Left forelimb (tissue), 1 donor: ENCODE data around the gene WNT7B.

Experiments
- DNase-seq: peaks from one replicate; pipeline ENCODE4 v3.0.0-alpha.2; 2018; ENCODE audit warnings: low spot score

Gene WNT7B

DNA sequence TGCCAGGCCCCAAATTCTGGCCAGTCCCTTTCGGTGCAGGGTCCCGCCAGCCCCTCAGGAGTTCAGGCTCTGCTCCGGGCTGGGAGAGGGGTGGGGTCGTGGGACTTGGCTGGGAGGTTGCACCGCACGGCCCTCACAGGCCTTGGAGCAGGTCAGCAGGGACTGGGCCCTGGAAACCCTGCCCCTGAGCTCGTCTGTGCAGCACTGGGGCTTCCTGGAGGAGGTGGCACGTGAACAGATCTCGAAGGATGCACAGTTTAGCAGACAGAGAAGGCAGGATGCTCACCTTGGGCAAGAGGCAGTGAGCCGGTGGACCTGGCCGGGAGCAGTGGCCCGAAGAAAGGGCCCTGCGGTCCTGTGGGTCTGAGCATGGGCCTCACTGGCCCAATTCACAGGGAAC, 70.0 kb downstream of the WNT7B start:
- no peak for DNase-seq

- no peak for DNase-seq
Measured at GRCh38 chr22:45905924-45906865, 70.8 kb downstream of the WNT7B start.

DNA sequence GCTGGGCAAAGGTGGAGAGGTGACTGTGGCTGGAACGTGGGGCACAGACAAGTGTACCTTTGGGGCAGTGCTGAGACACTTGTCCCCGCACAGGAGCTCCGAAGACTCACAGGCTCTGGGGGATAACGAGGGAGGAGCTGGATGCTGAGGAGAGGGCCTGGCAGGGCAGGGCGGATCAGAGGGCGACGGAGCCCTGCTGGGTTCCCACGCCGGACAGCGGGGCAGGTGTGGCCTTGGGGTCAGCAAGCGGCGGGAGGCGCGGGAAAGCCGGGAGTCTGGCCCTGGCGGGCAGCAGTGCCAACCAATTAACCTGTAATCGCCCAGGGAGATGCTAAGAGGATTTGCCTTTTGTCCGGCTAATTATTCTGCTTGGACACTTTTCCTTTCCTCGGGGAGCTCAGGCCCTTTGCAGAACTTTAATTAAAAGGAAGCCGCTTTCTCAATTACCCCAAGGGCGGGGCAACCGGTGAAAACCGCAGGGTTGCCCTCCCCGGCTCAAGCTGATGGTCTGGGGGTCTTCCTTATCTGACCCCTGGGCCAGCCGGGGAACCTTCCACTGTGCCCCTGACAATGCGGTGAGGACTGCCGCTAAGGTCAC, 71.5 kb downstream of the WNT7B start:
- DNase-seq = no peak

DNA sequence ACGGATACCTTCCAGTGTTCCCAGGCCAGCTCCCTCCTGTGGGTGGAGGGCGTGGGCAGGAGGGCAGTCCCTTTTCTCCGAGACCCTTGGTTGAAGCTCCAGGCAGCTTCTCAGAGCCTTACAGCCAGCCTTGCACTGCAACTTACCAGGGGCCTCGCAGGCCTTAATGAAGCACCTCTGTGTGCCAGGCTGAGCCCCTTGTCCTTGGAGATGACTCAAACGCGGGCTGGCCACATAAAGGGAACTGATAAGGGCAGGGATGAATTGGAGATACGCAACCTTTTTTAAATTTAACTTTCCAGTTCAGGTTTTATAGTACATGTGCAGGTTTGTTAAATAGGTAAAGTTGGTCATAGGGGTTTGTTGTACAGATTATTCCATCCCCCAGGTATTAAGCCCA, 72.7 kb downstream of the WNT7B start:
- DNase-seq = no peak

- no peak for DNase-seq
Measured at GRCh38 chr22:45903355-45904135, 73.4 kb downstream of the WNT7B start.

DNA sequence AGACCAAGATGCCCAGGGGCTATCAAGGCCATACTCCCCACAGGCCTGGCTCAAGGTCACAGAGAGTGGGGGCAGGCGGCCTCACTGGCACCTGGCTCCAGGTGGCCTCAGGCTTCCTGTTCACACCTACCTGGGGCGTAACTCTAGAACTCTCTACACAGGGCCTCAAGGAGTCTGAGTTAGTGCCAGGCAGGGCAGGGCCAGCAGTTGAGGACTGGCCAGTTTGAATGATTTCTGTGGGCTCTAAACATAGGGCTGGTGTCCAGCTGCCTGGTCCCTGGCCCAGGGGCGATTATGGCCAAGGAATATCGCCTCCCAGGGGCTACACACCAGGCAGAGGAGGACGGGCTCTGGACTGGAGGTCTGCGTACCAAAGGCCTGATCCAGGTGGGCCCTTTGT, 79.2 kb downstream of the WNT7B start:
- DNase-seq = no peak

DNA sequence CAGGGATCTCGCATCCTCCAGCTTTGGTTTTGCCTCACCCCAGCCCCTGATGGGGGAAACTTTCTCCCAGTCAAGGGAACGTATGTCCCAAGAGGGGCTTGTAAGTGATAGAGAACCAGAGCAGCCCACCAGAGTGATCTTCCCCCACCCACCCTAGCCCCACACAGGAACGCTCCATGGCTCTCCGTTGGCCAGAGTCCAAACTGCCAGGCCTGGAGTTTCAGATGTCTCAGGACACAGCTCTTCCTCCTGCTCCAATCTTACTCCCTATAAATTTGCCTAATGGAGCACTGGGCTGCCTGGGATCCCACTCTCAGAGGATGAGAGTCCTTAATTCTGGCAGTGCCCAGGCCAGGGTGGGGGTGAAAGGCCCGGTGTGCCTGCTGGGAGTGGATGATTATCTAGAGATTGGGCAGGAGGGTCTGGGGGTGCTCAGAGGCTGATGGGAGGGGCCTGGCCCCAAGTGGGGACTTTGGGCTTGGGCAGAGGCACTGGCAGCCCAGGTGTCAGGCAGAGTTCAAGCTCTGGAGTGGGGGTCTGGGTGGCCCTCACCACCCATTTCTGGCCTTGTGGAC, 79.9 kb downstream of the WNT7B start:
- no peak for DNase-seq

- DNase-seq = no peak
Measured at GRCh38 chr22:45896153-45896951, 80.6 kb downstream of the WNT7B start.

GRCh38 chr22:45895436-45896152, 81.4 kb downstream of the WNT7B start:
- no peak for DNase-seq

GRCh38 chr22:45893516-45893915, 83.4 kb downstream of the WNT7B start:
- no peak for DNase-seq

DNA sequence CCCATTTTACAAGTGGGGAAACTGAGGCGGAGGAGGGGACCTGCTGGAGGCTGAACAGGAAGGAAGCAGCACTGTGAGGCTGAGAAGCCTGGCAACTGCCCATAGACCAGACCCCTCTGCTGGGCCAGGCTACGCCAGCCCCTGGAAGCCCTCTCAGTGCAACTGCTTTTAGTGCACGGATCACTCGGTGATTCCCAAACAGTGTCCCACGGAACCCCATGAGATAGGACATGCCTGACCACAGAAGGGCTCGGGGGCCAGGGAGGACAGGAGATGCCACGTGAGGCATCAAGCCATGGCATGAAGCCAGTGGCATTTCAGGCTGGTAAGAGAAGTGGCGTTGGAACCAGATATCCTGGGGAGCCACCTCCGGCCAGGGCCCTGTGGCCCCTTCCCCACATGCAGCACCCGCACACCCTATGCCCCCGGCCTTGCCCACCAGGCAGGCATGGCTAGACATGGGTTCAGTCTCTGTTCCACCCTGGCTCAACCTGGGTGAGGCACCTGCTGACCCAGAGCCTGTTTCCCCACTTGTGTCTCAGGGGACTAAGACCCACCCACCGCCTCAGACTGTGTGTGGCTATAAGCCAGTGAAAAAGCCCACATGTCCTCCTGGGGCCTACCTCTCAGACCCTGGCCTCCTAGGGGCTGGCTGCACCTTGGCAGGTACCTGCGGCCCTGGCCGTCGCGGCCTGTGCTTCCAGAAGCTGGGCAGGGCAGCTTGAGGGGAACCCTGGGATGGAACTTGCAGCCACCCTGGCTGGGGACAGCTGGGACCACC, 84.1 kb downstream of the WNT7B start:
- DNase-seq = no peak

- no peak for DNase-seq
Measured at GRCh38 chr22:45891996-45892621, 84.9 kb downstream of the WNT7B start.

GRCh38 chr22:45891471-45891995, 85.4 kb downstream of the WNT7B start:
- no peak for DNase-seq

DNA sequence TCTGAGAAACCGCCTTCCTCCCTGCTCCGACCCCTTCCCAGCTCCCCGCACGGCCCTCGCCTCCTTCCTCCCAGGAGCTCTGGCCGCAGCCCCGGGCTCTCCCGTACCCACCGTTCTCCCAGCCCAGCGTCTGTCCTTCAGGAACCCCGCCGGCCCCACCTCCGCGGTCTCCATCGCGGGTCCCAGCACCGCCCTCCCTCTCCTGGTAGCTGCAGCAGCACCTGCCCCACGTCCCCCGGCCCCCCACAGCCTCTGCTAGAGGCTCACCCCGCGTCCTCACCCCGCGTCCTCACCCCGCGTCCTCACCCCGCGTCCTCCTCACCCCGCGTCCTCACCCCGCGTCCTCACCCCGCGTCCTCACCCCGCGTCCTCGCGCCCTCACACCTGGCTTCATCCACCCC, 85.9 kb downstream of the WNT7B start:
- DNase-seq = no peak

DNA sequence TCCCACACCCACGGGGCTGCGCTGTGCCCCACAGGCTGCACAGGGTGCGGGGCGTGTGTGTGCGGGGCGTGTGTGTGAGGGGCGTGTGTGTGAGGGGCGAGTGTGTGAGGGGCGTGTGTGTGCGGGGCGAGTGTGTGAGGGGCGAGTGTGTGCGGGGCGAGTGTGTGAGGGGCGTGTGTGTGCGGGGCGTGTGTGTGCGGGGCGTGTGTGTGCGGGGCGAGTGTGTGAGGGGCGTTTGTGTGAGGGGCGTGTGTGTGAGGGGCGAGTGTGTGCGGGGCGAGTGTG, 86.7 kb downstream of the WNT7B start:
- no peak for DNase-seq

DNA sequence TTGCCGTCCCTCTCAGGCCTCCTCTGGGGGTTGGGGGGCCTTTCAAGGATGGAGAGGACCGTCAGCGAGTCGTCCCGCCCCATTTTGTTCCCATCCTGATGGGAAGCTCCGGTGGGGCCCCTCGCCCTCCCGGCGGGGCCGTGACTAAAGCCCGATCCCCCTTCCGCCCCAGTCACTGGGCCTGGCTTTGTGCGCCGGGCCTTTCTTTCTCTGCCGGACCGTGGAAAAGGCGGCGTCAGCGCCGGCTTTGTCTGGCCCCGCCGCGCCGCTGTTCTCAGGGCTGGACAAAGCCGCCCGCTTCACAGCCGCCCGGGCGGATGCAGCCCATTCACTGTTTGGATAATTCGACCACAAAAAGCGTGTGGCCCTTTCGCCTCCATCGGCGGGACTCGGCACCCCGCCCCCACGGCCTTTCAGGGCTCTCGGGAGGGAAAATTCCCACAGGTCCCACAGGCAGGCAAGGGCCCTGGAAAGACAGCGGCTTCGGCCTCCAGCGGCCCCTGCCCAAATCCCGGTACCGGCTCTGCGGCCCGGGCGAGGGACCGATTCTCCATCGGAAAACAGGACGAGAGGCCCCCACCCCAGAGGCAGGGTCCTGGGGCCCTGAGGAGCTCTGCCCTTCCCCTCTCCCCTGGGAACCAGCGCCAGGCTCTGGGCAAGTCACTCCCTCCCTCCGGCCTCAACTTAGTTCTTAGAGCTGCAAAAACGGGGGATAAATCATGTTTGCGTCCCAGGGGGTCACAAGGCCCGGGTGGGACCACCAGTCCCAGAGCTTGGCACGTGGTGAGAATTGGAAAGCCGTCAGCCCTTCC, 87.2 kb downstream of the WNT7B start:
- DNase-seq = no peak

GRCh38 chr22:45889093-45889538, 87.8 kb downstream of the WNT7B start:
- DNase-seq = no peak

- no peak for DNase-seq
Measured at GRCh38 chr22:45888221-45889092, 88.5 kb downstream of the WNT7B start.
